Choroid plexus epithelial cell (primary cell): ENCODE results near the gene CNTN6.

Source experiments
- DNase-seq: peaks from one replicate; pipeline ENCODE4 v3.0.0-alpha.2; 2010; ENCODE audit warnings: low read depth
- H3K4me3 ChIP-seq: 2 replicates; pipeline ENCODE4 v1.5.1; 2011; ENCODE audit warnings: low read depth, mild to moderate bottlenecking, control low read depth, low read length, moderate library complexity
- CTCF ChIP-seq: conservative IDR thresholded peaks from 2 replicates; pipeline ENCODE4 v1.5.1; 2011; ENCODE audit warnings: low read depth, mild to moderate bottlenecking, control low read depth, inconsistent platforms, low read length, moderate library complexity

Gene CNTN6

DNA sequence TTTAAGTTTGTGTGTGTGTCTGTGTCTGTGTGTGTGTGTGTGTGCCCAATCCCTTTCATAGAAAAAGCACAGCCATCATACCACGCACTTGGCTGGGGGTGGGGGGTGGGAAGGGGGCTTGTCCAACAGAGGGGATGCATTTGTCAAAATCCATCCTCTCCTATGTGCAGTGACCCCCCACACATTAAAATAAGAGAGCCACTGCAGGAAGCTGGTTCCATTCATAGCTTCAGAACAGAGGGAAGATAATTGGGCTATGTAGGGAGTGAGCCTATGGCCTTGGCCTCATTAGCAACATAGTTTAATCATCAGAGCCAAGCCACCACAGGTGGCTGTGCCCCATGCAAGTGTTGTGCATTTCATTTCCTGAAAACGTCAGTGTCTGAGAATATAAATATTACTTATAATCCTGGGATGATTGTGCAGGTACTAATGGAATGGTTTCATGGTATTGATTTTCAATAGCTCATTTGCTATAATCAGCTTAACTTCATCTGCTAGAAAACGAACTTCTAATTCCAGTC lies 330.8 kb downstream of the CNTN6 start:
- no peak for DNase-seq
- H3K4me3 ChIP-seq: no peak overlapping the region
- no peak for TF ChIP-seq CTCF

GRCh38 chr3:1439395-1439794 lies 346.6 kb downstream of the CNTN6 start:
- H3K4me3 ChIP-seq: no peak overlapping the region
- peak; percentile 8 for TF ChIP-seq CTCF
- DNase-seq: no peak

- TF ChIP-seq CTCF: no peak
These were observed 349.4 kb downstream of the CNTN6 start for GRCh38 chr3:1442271-1442670.

GRCh38 chr3:1444195-1444594 lies 351.4 kb downstream of the CNTN6 start:
- no peak for TF ChIP-seq CTCF
- no peak overlapping the region for H3K4me3 ChIP-seq
- no peak for DNase-seq

More at GRCh38 chr3:1442271-1442670, 349.4 kb downstream of the CNTN6 start:
- H3K4me3 ChIP-seq: no peak overlapping the region
- DNase-seq: no peak

DNA sequence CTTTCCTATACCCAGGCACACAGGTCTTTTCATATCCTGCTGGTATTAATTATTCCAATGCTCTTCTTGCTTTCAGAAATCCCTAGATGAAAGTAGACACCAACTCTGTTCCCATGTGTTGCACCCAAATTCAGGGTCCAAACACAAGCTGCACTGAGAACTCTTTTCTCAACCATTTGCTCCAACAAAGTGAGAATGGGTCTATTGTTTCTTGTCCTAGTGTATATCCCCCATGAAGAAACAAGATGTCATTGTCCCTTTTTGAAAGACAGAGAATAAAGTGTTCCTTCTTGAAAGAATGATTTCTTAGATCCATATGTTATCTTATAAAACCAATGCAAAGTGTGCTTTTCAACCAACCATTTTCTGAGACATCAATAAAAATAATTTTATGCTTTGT lies 353.7 kb downstream of the CNTN6 start:
- DNase-seq: no peak
- TF ChIP-seq CTCF: no peak
- H3K4me3 ChIP-seq: no peak overlapping the region

DNA sequence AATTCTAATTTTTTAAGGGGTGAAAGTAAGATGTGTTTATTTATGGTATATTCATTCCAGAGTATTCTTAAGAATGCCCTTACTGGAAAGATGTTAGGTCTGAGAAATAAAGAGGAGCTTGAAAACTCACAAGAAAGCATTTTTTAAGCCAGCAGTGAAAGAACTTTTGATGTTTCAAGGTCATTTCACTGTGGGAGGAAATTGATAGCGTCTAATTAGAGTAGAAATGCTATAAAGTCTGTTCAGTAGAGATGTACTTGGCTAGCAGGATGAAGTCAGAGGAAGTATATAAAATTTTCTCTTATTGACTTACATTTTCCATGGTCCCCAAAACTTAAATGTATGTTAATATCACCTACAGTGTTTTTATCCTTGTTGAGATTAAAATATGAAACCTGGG lies 354.6 kb downstream of the CNTN6 start:
- no peak overlapping the region for H3K4me3 ChIP-seq
- TF ChIP-seq CTCF: no peak
- DNase-seq: no peak

GRCh38 chr3:1448443-1448842 lies 355.6 kb downstream of the CNTN6 start:
- H3K4me3 ChIP-seq: no peak overlapping the region

More at GRCh38 chr3:1448443-1448842, 355.6 kb downstream of the CNTN6 start:
- TF ChIP-seq CTCF: no peak
- DNase-seq: no peak
